CD1c-positive myeloid dendritic cell (primary cell): ENCODE measurements around the gene APOL3.
"Not testable (repeated sequence)": the region's sequence is repeated elsewhere in the genome, so short reads cannot be mapped to it uniquely, and the experiment has no call there.

Experiments
- DNase-seq: peaks from one replicate; pipeline ENCODE4 v3.0.0-alpha.2; 2016; ENCODE audit errors: extremely low spot score

Gene APOL3

GRCh38 chr22:36135306-36135980, 25.1 kb downstream of the APOL3 start:
- DNase-seq, result peak; percentile 13

- DNase-seq, result peak; percentile 61
Observed at GRCh38 chr22:36134182-36134581, 26.4 kb downstream of the APOL3 start.

- DNase-seq, result no peak
Observed at GRCh38 chr22:36131907-36132306, 28.6 kb downstream of the APOL3 start.

GRCh38 chr22:36129486-36130388, 30.8 kb downstream of the APOL3 start:
- no peak for DNase-seq

- DNase-seq, result no peak
Observed at GRCh38 chr22:36129071-36129470, 31.5 kb downstream of the APOL3 start.

GRCh38 chr22:36125994-36126531, 34.5 kb downstream of the APOL3 start:
- no peak for DNase-seq

GRCh38 chr22:36125434-36125833, 35.1 kb downstream of the APOL3 start:
- DNase-seq, result no peak

GRCh38 chr22:36124666-36125065, 35.9 kb downstream of the APOL3 start:
- DNase-seq, result peak; percentile 64

GRCh38 chr22:36123673-36124630, 36.6 kb downstream of the APOL3 start:
- peak; percentile 98 for DNase-seq

- DNase-seq, result not testable (repeated sequence)
Observed at GRCh38 chr22:36120621-36121351, 39.8 kb downstream of the APOL3 start.

- DNase-seq, result no peak
Observed at GRCh38 chr22:36117053-36117554, 43.5 kb downstream of the APOL3 start.

GRCh38 chr22:36116127-36116526, 44.4 kb downstream of the APOL3 start:
- no peak for DNase-seq

- DNase-seq, result no peak
Observed at GRCh38 chr22:36113121-36113520, 47.4 kb downstream of the APOL3 start.

GRCh38 chr22:36111316-36111715, 49.2 kb downstream of the APOL3 start:
- DNase-seq, result no peak

GRCh38 chr22:36110306-36110881, 50.2 kb downstream of the APOL3 start:
- no peak for DNase-seq

GRCh38 chr22:36107436-36107835, 53.1 kb downstream of the APOL3 start:
- DNase-seq, result no peak

- no peak for DNase-seq
Observed at GRCh38 chr22:36106910-36107309, 53.6 kb downstream of the APOL3 start.

- DNase-seq, result no peak
Observed at GRCh38 chr22:36104988-36105387, 55.6 kb downstream of the APOL3 start.

GRCh38 chr22:36104435-36104834, 56.1 kb downstream of the APOL3 start:
- no peak for DNase-seq

- DNase-seq, result no peak
Observed at GRCh38 chr22:36103891-36104290, 56.7 kb downstream of the APOL3 start.
